GM12878 (cell line): ENCODE data around the gene AGAP2. TPM values are rescaled to one million over a fixed set of nuclear protein-coding genes. Genes with fewer than 3 reads are reported as not detected.

Experiments
- ATAC-seq: fragments of 200-7000 bp; cut with Tn5 transposase; 3 replicates; pipeline ENCODE4 v1.9.1; 2020; ENCODE audit warnings: mild to moderate bottlenecking, moderate library complexity
- BruUV-seq: library from RNA; stranded (reverse); fragments of 400-500 nt; replicated peaks from 2 replicates; lab custom pipeline; 2021; lab: Mats Ljungman, UMichigan
- CTCF ChIA-PET: fragments of 300-600 bp; sonication (Branson Sonifier 250); formaldehyde crosslinking; extraction: SDS; loops from one replicate; lab custom pipeline; 2021; ENCODE audit warnings: inconsistent platforms; lab: Yijun Ruan, JAX
- POLR2A ChIA-PET: fragments of 350-600 bp; formaldehyde crosslinking; extraction: SDS; loops from one replicate; lab custom pipeline; 2021; ENCODE audit warnings: inconsistent platforms; lab: Charles Lee
- RAD21 ChIA-PET: fragments of 300-600 bp; sonication (Branson Sonifier 250); formaldehyde crosslinking; loops from one replicate; lab custom pipeline; 2023; ENCODE audit warnings: antibody characterized with exemption; ENCODE audit not compliant: unreplicated experiment; lab: Charles Lee
- SMC1A ChIA-PET: fragments of 300-600 bp; sonication (Branson Sonifier 250); formaldehyde crosslinking; loops from one replicate; lab custom pipeline; 2023; ENCODE audit not compliant: unreplicated experiment, uncharacterized antibody; lab: Charles Lee
- DNase-seq: peaks from one replicate; pipeline ENCODE4 v3.0.0-alpha.2; 2011; ENCODE audit warnings: low read depth, low spot score
- FAIRE-seq: peaks from 3 replicates; lab custom pipeline; 2011; peaks lifted over from hg19 to GRCh38; lab: Jason Lieb, UNC
- H2AFZ ChIP-seq: 2 replicates; pipeline ENCODE4 v1.6.0; 2011; ENCODE audit warnings: low read depth, low read length, control low read depth; ENCODE audit not compliant: control insufficient read depth
- H3K27ac ChIP-seq: 2 replicates; pipeline ENCODE4 v1.5.1; 2011; ENCODE audit warnings: control low read depth; ENCODE audit not compliant: control insufficient read depth, insufficient read depth
- H3K27me3 ChIP-seq, 2 experiments: replicated peaks in 1 of 2; 2 replicates each; pipeline versions ENCODE4 v1.6.0 to v1.6.1; 2011; ENCODE audit warnings: low read length in 1 of 2; ENCODE audit not compliant: control insufficient read depth in 2 of 2, insufficient read depth in 2 of 2
- H3K36me3 ChIP-seq, 2 experiments: 2 replicates each; pipeline ENCODE4 v1.5.1; 2011; ENCODE audit warnings: low read length in 1 of 2; ENCODE audit not compliant: control insufficient read depth in 2 of 2, insufficient read depth in 2 of 2
- H3K4me1 ChIP-seq: 2 replicates; pipeline ENCODE4 v1.6.1; 2011; ENCODE audit warnings: mild to moderate bottlenecking, low read length, moderate library complexity, mixed read lengths; ENCODE audit not compliant: control insufficient read depth, insufficient read depth
- H3K4me2 ChIP-seq: 2 replicates; pipeline ENCODE4 v1.6.0; 2011; ENCODE audit warnings: control low read depth; ENCODE audit not compliant: control insufficient read depth, insufficient read depth
- H3K4me3 ChIP-seq: fragments of 200-600 bp; sonication (generic); 2 replicates; pipeline ENCODE4 v1.5.1; 2016
- H3K79me2 ChIP-seq: 2 replicates; pipeline ENCODE4 v1.6.0; 2011; ENCODE audit warnings: low read length; ENCODE audit not compliant: control insufficient read depth, insufficient read depth
- H3K9ac ChIP-seq: 2 replicates; pipeline ENCODE4 v1.8.0; 2011; ENCODE audit warnings: low read length, control low read depth, mixed read lengths; ENCODE audit not compliant: control insufficient read depth, insufficient read depth
- H3K9me3 ChIP-seq: replicated peaks from 3 replicates; pipeline ENCODE4 v1.5.1; 2011; ENCODE audit warnings: mild to moderate bottlenecking, low read length; ENCODE audit not compliant: control insufficient read depth, insufficient read depth
- H4K20me1 ChIP-seq: 2 replicates; pipeline ENCODE4 v1.6.0; 2011; ENCODE audit not compliant: control insufficient read depth, insufficient read depth
- ATF7 ChIP-seq: fragments of 450-650 bp; IDR thresholded peaks from 2 replicates; pipeline ENCODE4 v1.6.1; 2016; ENCODE audit warnings: low read depth, mild to moderate bottlenecking
- EP300 ChIP-seq, 2 experiments: fragments of 150-350 bp in 1 of 2; IDR thresholded peaks; 2 replicates each; pipeline ENCODE4 v1.6.1; 2011 to 2012; ENCODE audit warnings: low read depth in 2 of 2, low read length in 2 of 2, borderline replicate concordance in 1 of 2, improper control_type of control experiment in 1 of 2, inconsistent platforms in 1 of 2; ENCODE audit not compliant: control insufficient read depth in 1 of 2
- MEF2A ChIP-seq: IDR thresholded peaks from 2 replicates; pipeline ENCODE4 v1.6.1; 2011; ENCODE audit warnings: low read depth, mild to moderate bottlenecking, low read length, moderate library complexity; ENCODE audit not compliant: insufficient read depth
- NRF1 ChIP-seq: conservative IDR thresholded peaks from 2 replicates; pipeline ENCODE4 v1.6.1; 2011; ENCODE audit warnings: mild to moderate bottlenecking, low read depth, low read length, improper control_type of control experiment
- RCOR1 ChIP-seq: conservative IDR thresholded peaks from 2 replicates; pipeline ENCODE4 v1.6.1; 2012; ENCODE audit warnings: low read depth, low read length, improper control_type of control experiment
- YY1 ChIP-seq: IDR thresholded peaks from 2 replicates; pipeline ENCODE4 v1.6.1; 2011; ENCODE audit warnings: low read depth, mild to moderate bottlenecking, low read length
- ZNF687 ChIP-seq: fragments of 450-650 bp; IDR thresholded peaks from 2 replicates; pipeline ENCODE4 v1.6.1; 2017; ENCODE audit warnings: mild to moderate bottlenecking, moderate library complexity
- WGBS: methylation state at CpG from one replicate; pipeline ENCODE4 v1.1.6; 2016; ENCODE audit warnings: low lambda C conversion rate; ENCODE audit not compliant: insufficient replicate concordance, insufficient coverage; ENCODE audit errors: missing lambda C conversion rate; 5-methylcytosine and 5-hydroxymethylcytosine counted together
- in situ Hi-C: fragments of 300-500 bp; cut with MboI; formaldehyde crosslinking; loops from 9 replicates; pipeline ENCODE4 v1.14.3; 2018; ENCODE audit warnings: mixed read lengths
- intact Hi-C: fragments of 100-400 bp; cut with micrococcal nuclease; formaldehyde crosslinking; loops from one replicate; pipeline ENCODE4 v1.14.2; 2022; ENCODE audit not compliant: unreplicated experiment
- polyA plus RNA-seq, 11 experiments: library from polyadenylated mRNA; depleted of rRNA in 4 of 11; unstranded in 6 of 11; stranded (reverse) in 5 of 11; fragments of >200 nt; fragmentation: Nextera tagmentation in 4 of 11; fragmentation: Illumina TruSeq in 1 of 11; extraction: Ambion mirVana in 4 of 11; extraction: Trizol in 1 of 11; gene quantifications; 1 replicate in 1 of 11; 2 replicates in 10 of 11; pipeline versions ENCODE4 v1.2.1 to v1.2.3, GENCODE V29; 2011 to 2016; ENCODE audit warnings: inconsistent platforms in 2 of 11, missing spikeins in 2 of 11, low read depth in 1 of 11
- total RNA-seq, 4 experiments: library from RNA; depleted of rRNA in 3 of 4; stranded (reverse); fragments of >200 nt in 3 of 4; fragmentation: Illumina TruSeq in 1 of 4; extraction: Trizol in 1 of 4; gene quantifications; 2 replicates each; pipeline versions ENCODE4 v1.2.1 to v1.2.3, GENCODE V29; 2013 to 2021
- TF ChIP-seq, protein P1 (sequence below): fragments of 450-650 bp; IDR thresholded peaks from 2 replicates; pipeline ENCODE4 v1.6.1; 2017; ENCODE audit warnings: low read depth, mild to moderate bottlenecking, moderate library complexity
- TF ChIP-seq, protein P2 (sequence below): fragments of 450-650 bp; formaldehyde crosslinking; IDR thresholded peaks from 2 replicates; pipeline ENCODE4 v1.5.0; 2022; ENCODE audit warnings: mild to moderate bottlenecking, missing genetic modification characterization

AGAP2 gene
- total and polyA plus RNA-seq, 10 of the 15 experiments (the other 5 are each of a cell fraction or from before 2014, with no cell fraction given) = 0.29 to 19.8 (median 11.0) TPM

GRCh38 chr12:57754411-57755193 is 16.1 kb upstream of the AGAP2 start, which contains the start of gene MARCHF9 (continued):
- TF ChIP-seq, protein P1, sequence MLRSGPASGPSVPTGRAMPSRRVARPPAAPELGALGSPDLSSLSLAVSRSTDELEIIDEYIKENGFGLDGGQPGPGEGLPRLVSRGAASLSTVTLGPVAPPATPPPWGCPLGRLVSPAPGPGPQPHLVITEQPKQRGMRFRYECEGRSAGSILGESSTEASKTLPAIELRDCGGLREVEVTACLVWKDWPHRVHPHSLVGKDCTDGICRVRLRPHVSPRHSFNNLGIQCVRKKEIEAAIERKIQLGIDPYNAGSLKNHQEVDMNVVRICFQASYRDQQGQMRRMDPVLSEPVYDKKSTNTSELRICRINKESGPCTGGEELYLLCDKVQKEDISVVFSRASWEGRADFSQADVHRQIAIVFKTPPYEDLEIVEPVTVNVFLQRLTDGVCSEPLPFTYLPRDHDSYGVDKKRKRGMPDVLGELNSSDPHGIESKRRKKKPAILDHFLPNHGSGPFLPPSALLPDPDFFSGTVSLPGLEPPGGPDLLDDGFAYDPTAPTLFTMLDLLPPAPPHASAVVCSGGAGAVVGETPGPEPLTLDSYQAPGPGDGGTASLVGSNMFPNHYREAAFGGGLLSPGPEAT = 0 out of 2 replicates have a peak, but pooled peaks have one; percentile 44
- TF ChIP-seq RCOR1 = no peak
- TF ChIP-seq YY1 = peak; percentile 79

- BruUV-seq = no TSS peak
- ChIA-PET POLR2A (interaction anchor here (0.7 to 1.2 kb wide), 2 partner anchors 9 to 147 kb away, joined by 3 to 5 read pairs; partner anchors contain the start of gene TSPAN31), CTCF (interaction anchor here (0.6 to 4.7 kb wide), 3 partner anchors 14 to 30 kb away, joined by 3 to 62 read pairs (median 3); partner anchors contain the start of gene CYP27B1), SMC1A (interaction anchor here (1.4 kb wide), 1 partner anchor 12 kb away, joined by 5 read pairs; no protein-coding TSS in a partner anchor), RAD21 (no interaction called here)
- DNase-seq (no peak), FAIRE-seq (no peak), ATAC-seq (no peak)
- H3K9ac ChIP-seq = no peak overlapping the region; the same call in 1 of the 2 replicates
- H3K36me3 ChIP-seq = peaks cover 3 to 5% of the 10 kb centered on the region in 2 experiments; a peak in 3 of 4 replicates
- 45% methylated on average over 1 of the region's 1 CpG for WGBS
- 0 out of 2 replicates have a peak overlapping the region, but pooled peaks have one; percentile 68 for H3K4me3 ChIP-seq
- in situ Hi-C loops = no loop called here
- no peaks in the 10 kb centered on the region for H3K27me3 ChIP-seq
- H3K9me3 ChIP-seq = no peaks in the 10 kb centered on the region; the same call in 2 of the 3 replicates
- peaks cover 30% of the 10 kb centered on the region for H3K79me2 ChIP-seq
- H2AFZ ChIP-seq = peak overlapping the region; percentile 42
- peaks cover 27% of the 10 kb centered on the region for H3K4me1 ChIP-seq
- H4K20me1 ChIP-seq = no peaks in the 10 kb centered on the region
- H3K4me2 ChIP-seq = peak overlapping the region; percentile 61; the same call in 1 of the 2 replicates
- intact Hi-C loops = loop anchor here (10.0 kb wide), 1 partner anchor 279 kb away; the partner anchor contains the start of gene ARHGAP9
- H3K27ac ChIP-seq = no peak overlapping the region
- TF ChIP-seq MEF2A = no peak
- no peak for TF ChIP-seq ATF7
- TF ChIP-seq, protein P2, sequence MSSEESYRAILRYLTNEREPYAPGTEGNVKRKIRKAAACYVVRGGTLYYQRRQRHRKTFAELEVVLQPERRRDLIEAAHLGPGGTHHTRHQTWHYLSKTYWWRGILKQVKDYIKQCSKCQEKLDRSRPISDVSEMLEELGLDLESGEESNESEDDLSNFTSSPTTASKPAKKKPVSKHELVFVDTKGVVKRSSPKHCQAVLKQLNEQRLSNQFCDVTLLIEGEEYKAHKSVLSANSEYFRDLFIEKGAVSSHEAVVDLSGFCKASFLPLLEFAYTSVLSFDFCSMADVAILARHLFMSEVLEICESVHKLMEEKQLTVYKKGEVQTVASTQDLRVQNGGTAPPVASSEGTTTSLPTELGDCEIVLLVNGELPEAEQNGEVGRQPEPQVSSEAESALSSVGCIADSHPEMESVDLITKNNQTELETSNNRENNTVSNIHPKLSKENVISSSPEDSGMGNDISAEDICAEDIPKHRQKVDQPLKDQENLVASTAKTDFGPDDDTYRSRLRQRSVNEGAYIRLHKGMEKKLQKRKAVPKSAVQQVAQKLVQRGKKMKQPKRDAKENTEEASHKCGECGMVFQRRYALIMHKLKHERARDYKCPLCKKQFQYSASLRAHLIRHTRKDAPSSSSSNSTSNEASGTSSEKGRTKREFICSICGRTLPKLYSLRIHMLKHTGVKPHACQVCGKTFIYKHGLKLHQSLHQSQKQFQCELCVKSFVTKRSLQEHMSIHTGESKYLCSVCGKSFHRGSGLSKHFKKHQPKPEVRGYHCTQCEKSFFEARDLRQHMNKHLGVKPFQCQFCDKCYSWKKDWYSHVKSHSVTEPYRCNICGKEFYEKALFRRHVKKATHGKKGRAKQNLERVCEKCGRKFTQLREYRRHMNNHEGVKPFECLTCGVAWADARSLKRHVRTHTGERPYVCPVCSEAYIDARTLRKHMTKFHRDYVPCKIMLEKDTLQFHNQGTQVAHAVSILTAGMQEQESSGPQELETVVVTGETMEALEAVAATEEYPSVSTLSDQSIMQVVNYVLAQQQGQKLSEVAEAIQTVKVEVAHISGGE (CRISPR knock-in tag) = no peak
- no peak for TF ChIP-seq NRF1
- no peak for TF ChIP-seq EP300 (IDR thresholded peaks at IDR 0.05; ENCODE audit: borderline replicate concordance in 1 of 2, control insufficient read depth in 1 of 2, low read depth in 2 of 2, low read length in 2 of 2)
- no peak for TF ChIP-seq ZNF687
Observed at GRCh38 chr12:57753756-57754337, 15.3 kb upstream of the AGAP2 start.
